NOMO-1 treated with dmso at 0.1 percent for 144 hours (cell line): ENCODE results near the gene FGF6.
"Not testable (repeated sequence)": the region's sequence is repeated elsewhere in the genome, so short reads cannot be mapped to it uniquely, and the experiment has no call there.

Experiments used
- DNase-seq: peaks from one replicate; lab custom pipeline; 2025; ENCODE audit not compliant: unreplicated experiment; lab: John Stamatoyannopoulos, UW

Gene FGF6, protein sequence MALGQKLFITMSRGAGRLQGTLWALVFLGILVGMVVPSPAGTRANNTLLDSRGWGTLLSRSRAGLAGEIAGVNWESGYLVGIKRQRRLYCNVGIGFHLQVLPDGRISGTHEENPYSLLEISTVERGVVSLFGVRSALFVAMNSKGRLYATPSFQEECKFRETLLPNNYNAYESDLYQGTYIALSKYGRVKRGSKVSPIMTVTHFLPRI

DNA sequence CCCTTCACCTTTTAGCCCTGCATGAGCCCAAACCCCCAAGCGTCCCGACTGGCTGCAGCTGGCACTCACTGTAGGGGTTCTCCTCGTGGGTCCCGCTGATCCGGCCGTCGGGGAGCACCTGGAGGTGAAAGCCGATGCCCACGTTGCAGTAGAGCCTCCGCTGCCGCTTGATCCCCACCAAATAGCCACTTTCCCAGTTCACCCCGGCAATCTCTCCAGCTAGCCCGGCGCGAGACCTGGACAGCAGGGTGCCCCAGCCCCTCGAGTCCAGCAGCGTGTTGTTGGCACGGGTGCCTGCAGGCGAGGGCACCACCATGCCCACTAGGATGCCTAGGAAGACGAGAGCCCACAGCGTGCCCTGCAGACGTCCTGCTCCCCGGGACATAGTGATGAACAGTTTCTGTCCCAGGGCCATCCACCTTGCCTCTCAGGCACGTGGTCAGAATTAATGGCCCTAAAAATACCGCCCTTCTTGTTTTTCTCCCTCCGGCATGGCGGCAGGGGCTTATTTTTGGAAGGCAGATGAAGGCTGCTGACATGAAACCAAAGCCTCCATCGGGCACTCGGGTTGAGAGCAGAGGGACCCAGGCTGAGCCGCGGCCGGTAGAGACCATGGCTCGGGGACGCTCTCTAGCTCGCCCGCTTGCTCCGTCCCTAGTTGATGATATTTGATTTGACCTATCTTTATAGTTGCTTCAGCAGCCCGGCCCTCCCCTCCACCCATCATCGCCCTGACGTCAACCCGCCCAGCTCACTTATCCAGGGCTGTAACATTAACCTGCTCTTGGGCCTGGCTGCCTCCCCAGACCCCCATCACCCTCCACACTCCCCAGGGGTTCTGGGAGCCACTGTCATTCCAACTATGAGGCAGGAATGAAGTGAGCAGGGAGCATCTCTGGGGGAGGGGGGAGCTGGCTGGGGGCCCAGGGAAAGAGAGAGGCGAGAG lies at the start of gene FGF6:
Gene FGF6 (minus strand): TSS at position 660 of the 946 bp plus-strand sequence. CDS start 245 bp downstream, at position 415.
- no peak for DNase-seq

GRCh38 chr12:4490973-4491372 lies 45.4 kb upstream of the FGF6 start:
- no peak for DNase-seq

DNA sequence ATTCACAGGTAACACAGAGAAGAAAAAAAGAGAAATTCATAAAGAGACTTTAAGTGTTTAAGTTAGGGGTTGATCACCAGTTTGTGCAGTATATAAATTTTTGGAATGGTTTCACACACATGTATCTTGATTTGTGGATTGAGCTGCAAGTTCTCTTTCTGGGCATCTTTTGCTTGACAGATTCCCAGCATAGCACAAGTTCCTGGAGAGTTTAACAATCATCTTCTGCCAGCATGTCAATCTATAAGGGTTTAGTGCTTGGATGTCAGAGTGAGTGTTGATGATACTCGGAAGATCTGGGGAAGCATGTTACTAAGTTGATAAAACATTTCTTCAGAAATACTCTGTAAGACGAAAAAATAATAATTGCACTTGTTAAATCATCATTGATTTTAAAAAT lies 43.9 kb upstream of the FGF6 start:
- DNase-seq, result no peak

DNA sequence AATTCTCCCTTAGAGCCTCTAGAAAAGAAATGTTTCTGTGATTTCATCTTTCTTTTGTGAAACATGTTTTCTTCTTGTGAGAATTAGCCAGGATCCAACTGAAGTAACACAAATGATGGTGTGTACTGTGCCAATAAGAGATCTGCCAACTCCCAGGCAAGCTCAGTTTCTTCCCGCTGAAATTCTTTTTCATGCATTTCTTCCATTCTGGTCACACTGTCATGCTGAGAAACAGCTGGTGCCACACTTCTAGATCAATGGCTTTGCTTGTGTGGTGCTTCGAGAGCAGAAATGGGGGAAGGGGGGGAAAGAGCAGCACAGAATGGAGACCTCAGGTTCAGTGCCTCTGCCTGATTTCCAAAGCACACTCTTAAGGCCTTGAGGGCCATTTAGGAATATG lies 41.4 kb upstream of the FGF6 start:
- DNase-seq, result no peak

GRCh38 chr12:4486049-4486699 lies 40.6 kb upstream of the FGF6 start:
- no peak for DNase-seq

- DNase-seq, result no peak
Observed at GRCh38 chr12:4483885-4484823, 38.5 kb upstream of the FGF6 start.

DNA sequence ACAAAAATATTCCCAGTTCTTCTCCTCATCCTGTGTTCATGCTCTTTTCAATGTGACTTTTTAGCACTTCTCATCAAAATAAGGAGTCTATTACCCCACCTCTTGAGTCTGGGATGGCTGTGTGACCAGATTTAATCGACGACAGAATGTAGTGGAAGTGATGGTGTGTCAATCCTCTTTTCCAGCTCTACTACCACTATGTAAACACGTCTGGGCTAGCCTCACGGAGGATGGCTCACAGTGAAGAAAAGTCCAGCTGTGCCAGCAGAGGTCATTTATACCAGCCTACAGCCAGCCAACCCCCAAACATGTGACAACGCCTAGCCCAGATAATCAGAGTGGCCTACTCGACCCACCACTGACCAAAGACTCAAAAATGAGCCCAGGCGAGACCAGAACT lies 37.3 kb upstream of the FGF6 start:
- no peak for DNase-seq

DNA sequence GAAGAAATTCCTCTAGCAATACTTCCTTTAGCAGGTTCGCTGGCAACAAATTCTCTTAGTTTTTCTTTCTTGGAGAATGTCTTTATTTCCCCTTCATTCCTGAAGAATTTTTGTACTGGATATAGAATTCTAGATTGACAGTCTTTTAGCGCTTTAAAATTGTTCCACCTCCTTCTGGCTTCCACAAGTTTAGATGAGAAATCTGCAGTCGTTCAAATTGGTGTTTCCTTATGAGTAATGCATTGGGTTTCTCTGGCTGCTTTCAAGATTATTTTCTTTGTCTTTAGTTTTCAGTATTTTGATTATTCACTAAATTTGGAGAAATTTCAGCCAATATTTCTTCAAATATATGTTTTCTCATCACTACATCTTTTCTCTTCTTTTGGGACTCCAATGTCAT lies 33.3 kb upstream of the FGF6 start:
- no peak for DNase-seq

DNA sequence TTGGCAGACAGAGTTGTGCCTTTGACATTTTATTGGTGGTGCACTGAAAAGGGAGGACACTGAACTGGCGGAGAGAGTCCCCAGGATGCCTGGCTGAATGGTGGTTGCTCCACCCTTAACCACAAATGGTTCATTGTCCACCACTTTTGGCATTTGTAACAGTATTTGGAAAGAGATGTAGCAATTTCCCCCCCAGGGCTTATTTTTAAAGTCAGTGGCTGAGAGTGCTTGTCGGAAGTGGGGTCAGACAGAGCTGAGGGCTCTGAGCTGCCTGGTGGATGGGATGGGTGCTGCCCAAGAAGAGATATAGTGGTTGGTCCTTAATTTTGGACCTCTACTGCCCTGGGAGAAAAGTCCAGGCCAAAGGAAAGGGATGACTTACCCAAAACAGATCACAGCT lies 31.5 kb upstream of the FGF6 start:
- peak; percentile 89 for DNase-seq

DNA sequence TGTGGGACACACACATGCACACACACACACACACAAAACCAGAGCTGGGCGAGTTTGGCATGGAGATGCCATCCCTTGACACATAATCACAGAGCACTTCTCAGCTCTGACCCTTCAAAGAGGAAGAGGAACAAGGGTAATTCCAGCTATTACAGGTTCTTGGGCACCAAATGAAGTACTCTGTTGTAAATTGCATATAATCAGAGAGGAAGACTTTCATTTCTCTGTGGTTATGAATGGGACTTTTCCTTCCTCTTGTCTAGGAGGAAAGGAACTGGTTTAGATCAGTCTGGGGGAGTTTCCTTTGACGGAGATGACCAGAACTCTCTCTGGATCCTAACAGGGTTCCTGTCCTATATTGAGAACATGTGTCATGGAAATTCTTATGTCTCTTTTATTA lies 26.4 kb upstream of the FGF6 start:
- peak; percentile 71 for DNase-seq

GRCh38 chr12:4471256-4471655 lies 25.6 kb upstream of the FGF6 start:
- DNase-seq, result peak; percentile 72

- DNase-seq, result no peak
Observed at GRCh38 chr12:4468994-4469393, 23.4 kb upstream of the FGF6 start.

DNA sequence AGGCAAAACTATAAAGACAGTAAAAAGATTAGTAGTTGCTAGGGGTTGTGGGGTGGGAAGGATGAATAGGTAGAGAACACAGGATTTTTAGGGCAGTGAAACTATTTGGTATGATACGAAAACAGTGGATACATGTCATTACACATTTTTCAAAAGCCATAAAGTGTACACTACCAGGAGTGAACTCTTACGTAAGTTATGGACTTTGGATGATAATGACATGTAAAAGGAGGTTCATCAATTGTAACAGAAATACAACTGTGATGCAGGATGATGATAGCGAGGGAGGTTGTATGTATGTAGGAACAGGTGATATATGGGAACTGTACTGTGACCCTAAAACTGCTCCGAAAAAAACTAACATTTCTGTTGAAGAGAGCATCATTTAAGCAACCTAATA lies 15.1 kb upstream of the FGF6 start:
- DNase-seq, result no peak

- DNase-seq, result not testable (repeated sequence)
Observed at GRCh38 chr12:4455849-4456248, 10.2 kb upstream of the FGF6 start.

DNA sequence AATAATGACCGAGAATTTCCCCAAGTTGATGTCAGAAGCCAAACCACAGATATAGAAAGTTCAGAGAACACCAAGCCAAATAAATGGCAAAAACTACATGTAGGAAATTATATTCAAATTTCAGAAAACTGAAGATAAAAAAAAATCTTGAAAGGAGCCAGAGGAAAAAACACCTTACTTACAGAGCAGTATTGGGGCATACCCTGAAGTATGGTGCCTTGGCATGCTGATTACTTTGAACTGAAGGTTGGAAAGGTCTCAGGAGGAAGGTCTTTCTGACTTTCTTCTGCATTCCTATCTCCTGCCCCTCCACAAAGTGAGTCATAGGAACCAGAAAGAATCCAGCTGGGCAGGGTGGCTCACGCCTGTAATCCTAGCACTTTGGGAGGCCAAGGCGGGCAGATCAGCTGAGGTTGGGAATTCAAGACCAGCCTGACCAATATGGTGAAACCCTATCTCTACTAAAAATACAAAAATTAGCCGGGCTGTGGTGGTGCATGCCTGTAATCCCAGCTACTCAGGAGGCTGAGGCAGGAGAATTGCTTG lies 8.8 kb upstream of the FGF6 start:
- DNase-seq, result no peak

DNA sequence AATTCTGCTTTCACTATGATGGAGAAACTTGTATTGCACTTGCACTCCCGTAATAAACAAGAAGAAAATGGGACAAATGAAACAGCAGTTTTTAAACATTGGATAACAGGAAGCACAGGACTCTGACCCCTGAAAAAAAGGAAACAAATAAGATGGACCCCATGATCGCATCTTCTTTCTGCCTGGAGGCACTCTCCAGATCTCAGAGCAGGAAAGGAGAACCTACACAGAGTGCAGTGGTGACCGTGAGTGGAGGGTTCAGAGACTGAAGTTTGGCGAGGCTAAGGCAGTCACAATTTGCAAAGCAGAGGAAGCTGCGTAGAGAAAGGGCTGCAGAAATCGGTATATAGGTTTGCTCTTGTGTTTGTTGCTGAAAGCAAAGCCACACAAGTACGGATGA lies 6.1 kb upstream of the FGF6 start:
- DNase-seq, result no peak

DNA sequence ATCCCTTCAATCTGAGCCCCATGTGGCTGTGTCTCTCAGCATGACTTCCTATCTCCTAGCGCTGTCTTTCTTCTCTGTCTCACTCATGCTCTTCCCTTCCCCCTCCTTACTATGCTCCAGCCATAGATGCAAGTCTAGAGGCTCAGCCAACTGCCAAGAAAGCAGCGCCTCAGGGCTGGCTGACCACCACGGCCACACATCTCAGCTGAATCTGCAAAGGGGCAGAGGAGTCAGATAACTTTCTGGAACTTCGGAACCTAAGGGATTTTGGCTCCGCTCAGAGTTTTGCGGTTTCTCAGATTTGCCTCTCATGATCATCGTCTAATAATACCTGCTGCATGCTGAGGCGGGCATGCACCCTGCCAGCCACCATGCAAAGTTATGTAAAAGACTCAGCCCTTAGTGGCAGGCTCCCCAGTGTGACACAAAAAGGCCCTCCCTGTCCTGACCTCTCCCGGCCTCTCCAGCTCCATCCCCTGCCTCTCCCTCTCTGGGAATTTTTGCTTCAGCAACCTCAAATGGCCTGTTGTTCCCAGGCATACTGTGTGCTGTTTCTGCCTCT lies 5.0 kb upstream of the FGF6 start:
- DNase-seq, result no peak

DNA sequence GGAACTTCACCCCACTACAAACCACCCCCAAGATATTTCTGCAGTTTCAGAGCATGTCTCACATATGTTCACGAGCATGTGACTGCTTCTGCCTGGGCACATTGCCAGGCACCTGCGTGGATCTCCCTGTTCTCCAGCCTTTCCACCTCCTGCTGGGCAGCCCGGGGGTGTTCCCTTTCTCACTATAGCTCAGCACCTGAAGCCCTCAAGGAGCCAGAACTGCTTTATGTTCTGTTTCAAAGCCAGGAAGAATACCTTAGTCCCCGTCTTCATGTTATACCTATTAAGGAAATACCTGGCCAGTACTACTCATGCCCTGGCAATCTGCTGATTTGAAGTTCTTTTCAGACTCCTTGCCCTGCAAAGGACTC lies 4.2 kb upstream of the FGF6 start:
- DNase-seq, result no peak

GRCh38 chr12:4448943-4449850 lies 3.6 kb upstream of the FGF6 start:
- DNase-seq, result no peak
